Liver (tissue), 9 donors: Measurements from ENCODE around the gene DNMT1. TPM values are rescaled to one million over a fixed set of nuclear protein-coding genes. Genes with fewer than 3 reads are reported as not detected.

ENCODE experiments used
- DNase-seq: peaks from one replicate; pipeline ENCODE4 v3.0.0-alpha.2; 2017; ENCODE audit warnings: low spot score
- H3K27ac ChIP-seq, 2 donors: one replicate each; pipeline ENCODE4 v1.7.0; 2013; ENCODE audit warnings: inconsistent platforms in 2 of 2, low read length in 2 of 2, control low read depth in 1 of 2, low read depth in 1 of 2, mild to moderate bottlenecking in 1 of 2
- H3K27me3 ChIP-seq, 4 donors: one replicate each; pipeline versions ENCODE4 v1.6.1 to v1.7.0; 2013; ENCODE audit warnings: low read length in 3 of 4, inconsistent platforms in 1 of 4, mild to moderate bottlenecking in 1 of 4, moderate library complexity in 1 of 4; ENCODE audit not compliant: control insufficient read depth in 4 of 4, insufficient read depth in 4 of 4
- H3K36me3 ChIP-seq, 4 donors: one replicate each; pipeline versions ENCODE4 v1.6.1 to v1.7.0; 2013; ENCODE audit warnings: low read length in 3 of 4, mild to moderate bottlenecking in 3 of 4, low read depth in 1 of 4, moderate library complexity in 1 of 4; ENCODE audit not compliant: control insufficient read depth in 4 of 4, insufficient read depth in 3 of 4
- H3K4me1 ChIP-seq, 4 donors: one replicate each; pipeline versions ENCODE4 v1.6.1 to v1.7.0; 2013; ENCODE audit warnings: low read length in 3 of 4, mild to moderate bottlenecking in 3 of 4, moderate library complexity in 1 of 4; ENCODE audit not compliant: control insufficient read depth in 4 of 4, insufficient read depth in 4 of 4
- H3K4me3 ChIP-seq, 3 donors: one replicate each; pipeline versions ENCODE4 v1.6.1 to v1.7.0; 2013; ENCODE audit warnings: low read length in 3 of 3, control low read depth in 1 of 3, low read depth in 1 of 3, mild to moderate bottlenecking in 1 of 3
- H3K9ac ChIP-seq, 2 donors: one replicate each; pipeline ENCODE4 v1.7.0; 2013; ENCODE audit warnings: low read length in 2 of 2, mild to moderate bottlenecking in 2 of 2, moderate library complexity in 2 of 2, control low read depth in 1 of 2, low read depth in 1 of 2
- H3K9me3 ChIP-seq, 4 donors: one replicate each; pipeline versions ENCODE4 v1.6.1 to v1.7.0; 2013; ENCODE audit warnings: low read length in 3 of 4; ENCODE audit not compliant: control insufficient read depth in 4 of 4
- ATF3 ChIP-seq: IDR thresholded peaks from 2 replicates; pipeline ENCODE4 v1.6.1; 2016; ENCODE audit warnings: antibody characterized with exemption
- CTCF ChIP-seq: fragments of 150-350 bp; IDR thresholded peaks from 2 replicates; pipeline ENCODE4 v1.5.1; 2017; ENCODE audit warnings: improper control_type of control experiment, low read depth, low read length; ENCODE audit not compliant: missing input control
- EGR1 ChIP-seq, 2 donors: IDR thresholded peaks; 2 replicates each; pipeline ENCODE4 v1.6.1; 2016 to 2018; ENCODE audit warnings: antibody characterized with exemption in 2 of 2, low read depth in 2 of 2
- FOXA2 ChIP-seq: IDR thresholded peaks from 2 replicates; pipeline ENCODE4 v1.6.1; 2016; ENCODE audit warnings: antibody characterized with exemption
- GABPA ChIP-seq, 2 donors: IDR thresholded peaks in 1 of 2; conservative IDR thresholded peaks in 1 of 2; 2 replicates each; pipeline ENCODE4 v1.6.1; 2016; ENCODE audit warnings: antibody characterized with exemption in 2 of 2, mild to moderate bottlenecking in 1 of 2, moderate library complexity in 1 of 2
- HNF4A ChIP-seq, 2 donors: conservative IDR thresholded peaks; 2 replicates each; pipeline ENCODE4 v1.6.1; 2016; ENCODE audit warnings: antibody characterized with exemption in 2 of 2, mild to moderate bottlenecking in 2 of 2
- JUND ChIP-seq, 2 donors: IDR thresholded peaks; 2 replicates each; pipeline ENCODE4 v1.6.1; 2016; ENCODE audit warnings: antibody characterized with exemption in 2 of 2
- MAX ChIP-seq: IDR thresholded peaks from 2 replicates; pipeline ENCODE4 v1.6.1; 2016; ENCODE audit warnings: antibody characterized with exemption
- NR2F2 ChIP-seq: IDR thresholded peaks from 2 replicates; pipeline ENCODE4 v1.6.1; 2016; ENCODE audit warnings: antibody characterized with exemption
- SP1 ChIP-seq: IDR thresholded peaks from 2 replicates; pipeline ENCODE4 v1.6.1; 2018; ENCODE audit warnings: antibody characterized with exemption, mild to moderate bottlenecking
- TAF1 ChIP-seq: conservative IDR thresholded peaks from 2 replicates; pipeline ENCODE4 v1.6.1; 2016; ENCODE audit warnings: antibody characterized with exemption, mild to moderate bottlenecking
- YY1 ChIP-seq: IDR thresholded peaks from 2 replicates; pipeline ENCODE4 v1.6.1; 2016; ENCODE audit warnings: antibody characterized with exemption, mild to moderate bottlenecking
- WGBS: extraction: QIAGEN DNeasy Blood & Tissue Kit; methylation state at CpG from one replicate; pipeline ENCODE4 v1.1.7; 2013; 5-methylcytosine and 5-hydroxymethylcytosine counted together
- polyA plus RNA-seq, 2 donors: library from polyadenylated mRNA; stranded (reverse) in 1 of 2; unstranded in 1 of 2; fragments of 200-250 nt in 1 of 2; fragments of >200 nt in 1 of 2; fragmentation: Nextera tagmentation in 1 of 2; extraction: Ambion mirVana in 1 of 2; gene quantifications; one replicate each; pipeline versions ENCODE4 v1.2.1 to v1.2.3, GENCODE V29; 2013 to 2015
- total RNA-seq, 2 donors: library from RNA; depleted of rRNA; stranded (reverse); fragments of >200 nt; gene quantifications; one replicate each; pipeline ENCODE4 v1.2.3, GENCODE V29; 2014
- TF ChIP-seq, protein P1 (sequence below): IDR thresholded peaks from 2 replicates; pipeline ENCODE4 v1.6.1; 2016; ENCODE audit warnings: antibody characterized with exemption
- TF ChIP-seq, protein P2 (sequence below): IDR thresholded peaks from 2 replicates; pipeline ENCODE4 v1.6.1; 2016; ENCODE audit warnings: antibody characterized with exemption, mild to moderate bottlenecking
- donor health status: healthy.
- donor health status: healthy.
- donor health status: healthy.
- donor health status: healthy.
- donor health status: healthy.

Gene DNMT1
- total and polyA plus RNA-seq, 4 donors = 8.7 to 47.1 (median 20.0) TPM

- Histone ChIP-seq H3K9ac (no peak overlapping the region), H3K27me3 (no peaks in the 10 kb centered on the region), H3K4me1 (peaks cover 7 to 23% (median 12%) of the 10 kb centered on the region in 4 donors), H3K9me3 (no peaks in the 10 kb centered on the region), H3K27ac (no peak overlapping the region), H3K36me3 (peaks cover 1 to 8% (median 4%) of the 10 kb centered on the region in 4 donors), H3K4me3 (no peak overlapping the region)
- TF ChIP-seq MAX (no peak), TAF1 (no peak), GABPA (IDR thresholded peaks at IDR 0.05 in 1 of 2, conservative IDR thresholded peaks at IDR 0.05 in 1 of 2) (no peak), FOXA2 (no peak), EGR1 (IDR thresholded peaks at IDR 0.05; ENCODE audit: low read depth in 2 of 2) (no peak), CTCF (no peak), SP1 (no peak), ATF3 (no peak), NR2F2 (no peak)
- TF ChIP-seq, protein P1, sequence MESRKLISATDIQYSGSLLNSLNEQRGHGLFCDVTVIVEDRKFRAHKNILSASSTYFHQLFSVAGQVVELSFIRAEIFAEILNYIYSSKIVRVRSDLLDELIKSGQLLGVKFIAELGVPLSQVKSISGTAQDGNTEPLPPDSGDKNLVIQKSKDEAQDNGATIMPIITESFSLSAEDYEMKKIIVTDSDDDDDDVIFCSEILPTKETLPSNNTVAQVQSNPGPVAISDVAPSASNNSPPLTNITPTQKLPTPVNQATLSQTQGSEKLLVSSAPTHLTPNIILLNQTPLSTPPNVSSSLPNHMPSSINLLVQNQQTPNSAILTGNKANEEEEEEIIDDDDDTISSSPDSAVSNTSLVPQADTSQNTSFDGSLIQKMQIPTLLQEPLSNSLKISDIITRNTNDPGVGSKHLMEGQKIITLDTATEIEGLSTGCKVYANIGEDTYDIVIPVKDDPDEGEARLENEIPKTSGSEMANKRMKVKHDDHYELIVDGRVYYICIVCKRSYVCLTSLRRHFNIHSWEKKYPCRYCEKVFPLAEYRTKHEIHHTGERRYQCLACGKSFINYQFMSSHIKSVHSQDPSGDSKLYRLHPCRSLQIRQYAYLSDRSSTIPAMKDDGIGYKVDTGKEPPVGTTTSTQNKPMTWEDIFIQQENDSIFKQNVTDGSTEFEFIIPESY = no peak
- TF ChIP-seq, protein P2, sequence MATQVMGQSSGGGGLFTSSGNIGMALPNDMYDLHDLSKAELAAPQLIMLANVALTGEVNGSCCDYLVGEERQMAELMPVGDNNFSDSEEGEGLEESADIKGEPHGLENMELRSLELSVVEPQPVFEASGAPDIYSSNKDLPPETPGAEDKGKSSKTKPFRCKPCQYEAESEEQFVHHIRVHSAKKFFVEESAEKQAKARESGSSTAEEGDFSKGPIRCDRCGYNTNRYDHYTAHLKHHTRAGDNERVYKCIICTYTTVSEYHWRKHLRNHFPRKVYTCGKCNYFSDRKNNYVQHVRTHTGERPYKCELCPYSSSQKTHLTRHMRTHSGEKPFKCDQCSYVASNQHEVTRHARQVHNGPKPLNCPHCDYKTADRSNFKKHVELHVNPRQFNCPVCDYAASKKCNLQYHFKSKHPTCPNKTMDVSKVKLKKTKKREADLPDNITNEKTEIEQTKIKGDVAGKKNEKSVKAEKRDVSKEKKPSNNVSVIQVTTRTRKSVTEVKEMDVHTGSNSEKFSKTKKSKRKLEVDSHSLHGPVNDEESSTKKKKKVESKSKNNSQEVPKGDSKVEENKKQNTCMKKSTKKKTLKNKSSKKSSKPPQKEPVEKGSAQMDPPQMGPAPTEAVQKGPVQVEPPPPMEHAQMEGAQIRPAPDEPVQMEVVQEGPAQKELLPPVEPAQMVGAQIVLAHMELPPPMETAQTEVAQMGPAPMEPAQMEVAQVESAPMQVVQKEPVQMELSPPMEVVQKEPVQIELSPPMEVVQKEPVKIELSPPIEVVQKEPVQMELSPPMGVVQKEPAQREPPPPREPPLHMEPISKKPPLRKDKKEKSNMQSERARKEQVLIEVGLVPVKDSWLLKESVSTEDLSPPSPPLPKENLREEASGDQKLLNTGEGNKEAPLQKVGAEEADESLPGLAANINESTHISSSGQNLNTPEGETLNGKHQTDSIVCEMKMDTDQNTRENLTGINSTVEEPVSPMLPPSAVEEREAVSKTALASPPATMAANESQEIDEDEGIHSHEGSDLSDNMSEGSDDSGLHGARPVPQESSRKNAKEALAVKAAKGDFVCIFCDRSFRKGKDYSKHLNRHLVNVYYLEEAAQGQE = no peak
- no peak for DNase-seq
- WGBS = 90% methylated on average over 5 of the region's 5 CpGs
Observed at GRCh38 chr19:10189616-10190015, 5.1 kb downstream of the DNMT1 start.

DNA sequence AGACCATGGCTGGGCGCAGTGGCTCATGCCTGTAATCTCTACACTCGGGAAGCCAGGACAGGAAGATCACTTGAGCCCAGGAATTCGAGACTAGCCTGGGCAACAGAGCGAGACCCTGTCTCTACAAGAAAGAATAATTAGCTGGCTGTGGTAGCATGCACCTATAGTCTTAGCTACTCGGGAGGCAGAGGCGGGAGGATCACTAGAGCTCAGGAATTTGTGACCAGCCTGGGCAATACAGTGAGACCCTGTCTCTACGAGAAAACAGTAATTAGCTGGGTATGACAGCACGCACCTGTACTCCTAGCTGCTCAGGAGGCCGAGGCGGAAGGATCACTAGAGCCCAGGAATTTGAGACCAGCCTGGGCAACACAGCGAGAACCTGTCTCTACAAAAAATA is 7.4 kb downstream of the DNMT1 start:
- DNase-seq = no peak
- 95% methylated on average over 11 of the region's 11 CpGs for WGBS
- Histone ChIP-seq H3K4me3 (no peak overlapping the region), H3K9me3 (no peaks in the 10 kb centered on the region), H3K4me1 (peaks cover 0 to 15% (median 6%) of the 10 kb centered on the region in 4 donors), H3K27me3 (no peaks in the 10 kb centered on the region), H3K36me3 (peaks cover 3 to 8% (median 4%) of the 10 kb centered on the region in 4 donors), H3K27ac (no peak overlapping the region), H3K9ac (no peak overlapping the region)
- no peak for TF ChIP-seq YY1
- no peak for TF ChIP-seq JUND (IDR thresholded peaks at IDR 0.05)
- TF ChIP-seq HNF4A (conservative IDR thresholded peaks at IDR 0.05) = no peak
- TF ChIP-seq, protein P1 = no peak
- no peak for TF ChIP-seq MAX
